ENCODE measurements around the gene SLCO1B1.

GRCh38 chr12:21151184-21151583 lies 20.2 kb downstream of the SLCO1B1 start:
- TF ChIP-seq CTCF (IDR thresholded peaks at IDR 0.05) (no peak), POLR2A (IDR thresholded peaks at IDR 0.05) (no peak), POLR2AphosphoS5 (IDR thresholded peaks at IDR 0.05) (no peak), EP300 (IDR thresholded peaks at IDR 0.05) (no peak)
